ENCODE measurements around the gene TGIF2.

TGIF2 gene

GRCh38 chr20:36573103-36573797, at the start of gene TGIF2:
TGIF2 (plus strand) TSS chr20:36573597; CDS start chr20:36578775, 5,178 bp downstream.
- DNase-seq (ENCODE audit: low spot score) = peak; percentile 87

- DNase-seq (ENCODE audit: low spot score) = no peak
These were observed 47.6 kb upstream of the TGIF2 start for GRCh38 chr20:36525620-36526365.

DNA sequence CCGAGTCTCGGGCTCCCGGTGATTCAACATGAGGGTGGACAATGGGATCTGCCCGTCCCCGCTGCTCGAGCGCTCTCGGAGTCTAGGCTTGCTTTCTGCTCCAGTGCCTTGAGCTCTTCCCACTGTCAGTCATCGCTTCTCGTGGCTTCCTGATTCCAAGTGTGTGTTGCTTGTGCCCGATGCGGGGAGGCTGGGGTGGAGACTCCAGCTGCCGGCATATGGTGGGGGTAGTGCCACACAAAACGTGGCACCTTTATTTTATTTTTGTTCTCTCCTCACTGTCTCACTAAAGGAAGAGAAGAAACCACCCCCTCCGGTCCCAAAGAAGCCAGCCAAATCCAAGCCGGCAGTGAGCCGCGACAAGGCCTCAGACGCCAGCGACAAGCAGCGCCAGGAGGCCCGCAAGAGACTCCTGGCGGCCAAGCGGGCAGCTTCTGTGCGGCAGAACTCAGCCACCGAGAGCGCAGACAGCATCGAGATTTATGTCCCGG, 46.8 kb upstream of the TGIF2 start:
- DNase-seq (ENCODE audit: low spot score) = no peak

GRCh38 chr20:36527331-36528125, 45.9 kb upstream of the TGIF2 start:
- no peak for DNase-seq (ENCODE audit: low spot score)

DNA sequence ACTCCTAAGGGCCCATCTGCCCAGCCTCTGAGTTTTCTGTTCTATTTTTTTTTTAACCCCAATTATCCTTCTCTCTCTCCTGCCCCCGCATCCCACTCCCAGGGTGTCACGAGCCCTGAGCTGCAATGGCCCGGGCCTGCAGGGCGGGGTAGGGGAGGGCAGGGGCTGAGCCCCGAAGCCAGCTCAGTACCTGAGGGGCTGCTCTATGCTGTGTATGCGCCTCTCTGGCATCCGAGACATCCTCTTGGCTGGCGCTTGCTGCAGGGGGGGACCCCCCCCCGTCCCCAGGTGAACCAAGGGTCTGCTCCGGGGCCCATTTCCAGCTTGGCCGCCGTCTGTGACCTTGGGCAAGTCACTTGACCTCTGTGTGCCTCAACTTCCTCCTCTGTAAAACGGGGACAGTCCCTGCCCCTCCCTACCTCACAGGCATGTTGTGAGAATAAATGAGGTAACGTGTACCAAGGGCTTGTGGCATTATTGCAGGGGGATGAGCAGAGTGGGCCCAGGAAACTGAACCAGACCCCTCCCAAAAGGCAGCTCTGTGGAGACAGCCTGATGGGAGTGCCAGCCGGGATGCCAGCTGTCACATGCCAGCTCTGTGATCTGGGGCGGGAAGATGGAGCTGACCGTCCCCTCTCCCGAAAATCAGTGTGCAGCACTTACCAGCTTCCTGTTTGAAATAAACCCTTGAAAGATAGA, 45.1 kb upstream of the TGIF2 start:
- no peak for DNase-seq (ENCODE audit: low spot score)

- DNase-seq (ENCODE audit: low spot score) = no peak
These were observed 44.5 kb upstream of the TGIF2 start for GRCh38 chr20:36528875-36529417.

- no peak for DNase-seq (ENCODE audit: low spot score)
These were observed 41.0 kb upstream of the TGIF2 start for GRCh38 chr20:36532388-36532787.

DNA sequence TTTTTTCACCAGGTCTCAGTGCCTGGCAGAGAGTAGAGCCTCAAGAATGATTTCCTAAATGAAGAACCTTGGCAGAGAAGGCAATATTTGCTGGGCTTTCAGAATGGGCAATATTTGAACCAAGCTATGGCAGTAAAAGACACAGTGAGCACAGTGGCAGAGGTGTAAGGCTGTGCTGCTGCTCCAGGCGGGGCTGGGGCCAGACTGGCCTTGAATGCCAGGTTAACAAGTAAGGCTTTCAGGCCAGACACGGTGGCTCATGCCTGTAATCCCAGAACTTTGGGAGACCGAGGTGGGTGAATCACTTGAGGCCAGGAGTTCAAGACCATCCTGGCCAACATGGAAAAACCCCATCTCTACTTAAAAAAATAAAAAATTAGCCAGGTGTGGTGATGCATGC, 40.6 kb upstream of the TGIF2 start:
- DNase-seq (ENCODE audit: low spot score) = no peak

- no peak for DNase-seq (ENCODE audit: low spot score)
These were observed 35.2 kb upstream of the TGIF2 start for GRCh38 chr20:36538026-36538722.

DNA sequence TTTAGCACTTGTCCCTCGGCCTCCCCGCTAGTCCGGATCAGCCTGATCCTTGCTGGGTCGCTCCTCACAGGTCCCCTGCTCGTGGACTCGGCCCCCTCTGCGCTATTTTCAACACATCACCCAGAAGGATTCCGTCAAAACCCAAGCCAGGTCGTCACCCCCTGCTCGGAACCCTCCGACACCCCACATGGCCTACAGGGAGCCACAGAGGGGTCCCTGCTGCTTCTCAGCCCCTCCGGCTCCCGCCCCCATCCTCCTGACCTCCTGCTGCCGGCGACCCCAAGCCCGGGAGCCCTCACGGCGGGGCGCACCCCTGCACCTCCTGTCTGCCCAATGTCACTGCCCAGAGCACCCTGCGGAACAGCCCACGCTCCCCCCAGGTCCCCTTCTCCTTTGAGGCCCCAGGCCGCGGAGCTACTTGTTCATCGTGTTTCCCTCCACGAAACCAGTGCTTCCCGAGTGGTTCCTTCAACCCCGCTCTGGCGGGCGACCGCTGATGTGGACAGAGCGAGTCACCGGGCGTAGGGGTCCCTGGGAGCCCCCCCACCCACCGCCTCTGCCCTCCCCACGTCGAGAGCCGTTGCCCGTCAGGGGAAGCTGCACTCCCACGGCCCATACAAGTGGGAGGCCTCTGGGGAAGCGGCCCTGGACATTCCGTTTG, 32.7 kb upstream of the TGIF2 start:
- no peak for DNase-seq (ENCODE audit: low spot score)

- DNase-seq (ENCODE audit: low spot score) = no peak
These were observed 32.1 kb upstream of the TGIF2 start, which contains the start of gene MYL9 for GRCh38 chr20:36541227-36541767. MYL9 (plus strand) TSS chr20:36541519; CDS start chr20:36544885, 3,366 bp downstream.

- DNase-seq (ENCODE audit: low spot score) = no peak
These were observed 31.5 kb upstream of the TGIF2 start for GRCh38 chr20:36541768-36542488.

DNA sequence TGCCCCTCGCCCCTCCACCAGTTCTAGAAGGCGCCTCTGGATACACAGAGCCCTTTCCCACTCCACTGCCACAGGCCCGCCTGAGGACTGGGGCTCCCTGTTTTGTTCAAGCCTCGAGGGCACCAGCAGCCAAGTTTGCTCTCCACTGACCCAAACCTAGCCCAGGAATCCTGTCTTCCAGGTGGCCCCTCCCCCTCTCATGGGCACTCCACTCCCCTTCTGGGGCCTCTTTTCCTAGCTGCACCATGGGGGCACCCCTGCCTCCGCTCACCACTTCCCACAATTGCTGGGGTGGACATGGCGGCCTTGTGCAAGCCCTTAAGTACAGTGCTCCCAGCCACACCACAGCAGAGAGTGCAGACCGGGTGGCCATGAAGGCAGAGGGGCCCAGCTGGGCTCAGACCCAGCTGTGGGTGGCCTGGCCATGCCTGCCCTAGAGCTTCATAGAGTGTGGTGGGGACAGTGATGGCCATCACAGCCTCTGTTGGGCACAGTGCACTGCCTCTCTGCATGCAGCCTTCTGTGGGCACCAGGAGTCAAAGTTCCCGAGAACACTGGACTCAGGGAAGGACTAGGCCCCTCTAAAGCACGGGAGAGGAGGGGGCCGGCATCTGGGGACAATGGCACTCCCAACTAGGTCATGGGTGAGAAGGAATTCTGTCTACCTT, 30.7 kb upstream of the TGIF2 start:
- no peak for DNase-seq (ENCODE audit: low spot score)

DNA sequence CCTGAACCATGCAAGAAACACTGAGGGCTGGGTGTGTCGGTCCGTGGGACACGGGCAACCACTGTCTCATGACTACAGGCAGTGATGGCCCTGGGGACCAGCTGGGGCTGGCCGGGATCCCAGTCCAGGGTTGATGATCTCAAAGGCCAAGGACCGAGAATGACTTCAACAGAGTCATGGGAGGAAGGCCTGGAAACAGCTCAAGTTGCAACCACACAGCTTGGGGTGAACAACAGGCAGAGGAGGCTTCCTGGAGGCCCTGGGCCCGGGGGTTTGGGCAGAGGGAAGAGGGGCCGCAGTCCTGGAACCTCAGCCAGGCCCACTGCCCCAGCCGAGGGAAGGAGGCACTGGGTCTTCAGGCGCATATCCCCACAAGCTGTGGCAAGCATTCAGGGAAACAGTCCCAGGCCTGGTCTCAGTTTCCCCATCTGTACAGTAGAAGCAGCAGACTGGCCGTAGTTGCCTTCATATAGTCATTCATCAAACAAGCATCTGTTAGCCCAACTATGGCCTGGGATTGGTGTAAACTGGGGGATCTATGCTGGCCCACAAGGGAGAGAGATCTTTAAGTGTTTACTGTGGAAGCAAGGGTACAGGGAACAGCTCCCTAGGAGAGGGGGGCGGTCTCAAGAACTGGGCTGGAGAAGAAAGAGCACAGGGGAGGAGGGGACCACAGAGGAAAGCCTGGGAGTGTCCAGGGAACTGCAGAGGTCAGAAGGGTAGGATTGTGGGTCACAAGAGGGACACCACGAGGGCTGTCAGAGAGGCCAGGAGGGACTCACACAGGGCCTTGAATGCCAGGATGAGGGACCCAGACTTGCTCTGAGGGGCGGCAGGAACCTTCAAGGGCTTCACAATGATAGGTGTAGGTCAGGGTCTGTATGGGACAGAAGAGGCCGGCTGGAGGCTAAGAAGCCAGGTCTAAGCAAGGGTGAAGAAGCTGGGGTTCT, 29.9 kb upstream of the TGIF2 start:
- no peak for DNase-seq (ENCODE audit: low spot score)

DNA sequence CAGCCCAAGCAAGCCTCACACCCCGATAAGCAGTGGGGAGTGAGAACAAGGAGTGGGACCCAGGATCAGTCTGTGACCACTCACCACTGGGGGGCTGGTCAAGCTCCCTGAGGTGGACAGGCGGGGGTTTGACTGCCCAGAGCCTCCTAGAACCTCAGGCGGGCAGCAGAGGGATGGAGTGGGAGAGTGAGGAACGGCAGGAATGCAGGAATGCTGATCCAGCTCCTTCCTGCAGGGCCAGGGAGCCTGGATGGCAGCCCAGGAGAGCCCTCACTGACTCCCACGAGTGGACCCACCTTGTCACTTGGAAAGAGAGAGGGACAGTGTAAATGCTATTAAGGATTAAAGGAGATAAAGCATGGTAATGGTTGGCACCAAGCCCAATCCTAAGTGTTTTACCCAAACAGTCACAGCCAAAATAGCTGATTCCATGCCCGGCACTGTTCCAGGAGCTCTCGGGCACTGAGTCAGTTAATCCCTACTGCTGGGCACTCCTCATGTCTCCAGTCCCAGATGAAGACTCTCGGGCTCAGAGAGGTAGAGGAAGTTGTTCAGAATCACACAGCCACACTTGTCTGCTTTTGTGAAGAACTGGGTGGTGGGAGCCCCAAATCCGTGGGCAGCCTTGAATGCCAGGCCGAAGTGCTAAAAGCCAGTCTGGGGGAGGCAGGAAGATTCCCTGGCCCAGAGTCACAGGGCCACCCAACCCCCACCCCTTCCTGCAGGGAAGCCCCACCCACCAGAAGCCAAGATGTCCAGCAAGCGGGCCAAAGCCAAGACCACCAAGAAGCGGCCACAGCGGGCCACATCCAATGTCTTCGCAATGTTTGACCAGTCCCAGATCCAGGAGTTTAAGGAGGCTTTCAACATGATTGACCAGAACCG, 29.0 kb upstream of the TGIF2 start:
- DNase-seq (ENCODE audit: low spot score) = no peak

- DNase-seq (ENCODE audit: low spot score) = no peak
These were observed 27.2 kb upstream of the TGIF2 start for GRCh38 chr20:36546111-36546736.

Data from NAMALWA (cell line).